NCI-H526 (cell line): ENCODE measurements around the gene NDUFAF2.
A peak's percentile ranks its signal among the peaks of the same experiment; 100 is the strongest.
"Not testable (repeated sequence)": the region's sequence is repeated elsewhere in the genome, so short reads cannot be mapped to it uniquely, and the experiment has no call there.

ENCODE experiments used
- DNase-seq, 2 experiments: peaks; one replicate each; lab custom pipeline; 2025; lab: John Stamatoyannopoulos, UW

Gene NDUFAF2

DNA sequence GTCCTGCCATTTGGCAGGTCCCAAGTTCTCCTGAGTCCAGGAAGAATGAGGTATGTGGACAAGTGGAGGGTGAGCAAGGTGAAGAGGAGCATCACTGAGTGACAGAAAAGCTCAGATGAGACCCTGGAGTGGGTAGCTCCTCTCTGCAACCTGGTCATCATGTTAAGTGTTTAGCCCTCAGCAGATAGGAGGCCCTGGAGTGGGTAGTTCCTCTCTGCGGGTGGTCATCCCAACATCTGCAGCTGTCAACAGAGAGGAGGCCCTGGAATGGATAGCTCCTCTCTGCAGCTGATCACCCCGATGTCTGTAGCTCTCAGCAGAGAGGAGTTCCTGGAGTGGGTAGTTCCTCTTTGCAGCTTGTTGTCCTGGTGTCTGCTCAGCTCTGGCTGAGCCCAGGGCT lies 48.4 kb downstream of the NDUFAF2 start:
- no peak for DNase-seq

DNA sequence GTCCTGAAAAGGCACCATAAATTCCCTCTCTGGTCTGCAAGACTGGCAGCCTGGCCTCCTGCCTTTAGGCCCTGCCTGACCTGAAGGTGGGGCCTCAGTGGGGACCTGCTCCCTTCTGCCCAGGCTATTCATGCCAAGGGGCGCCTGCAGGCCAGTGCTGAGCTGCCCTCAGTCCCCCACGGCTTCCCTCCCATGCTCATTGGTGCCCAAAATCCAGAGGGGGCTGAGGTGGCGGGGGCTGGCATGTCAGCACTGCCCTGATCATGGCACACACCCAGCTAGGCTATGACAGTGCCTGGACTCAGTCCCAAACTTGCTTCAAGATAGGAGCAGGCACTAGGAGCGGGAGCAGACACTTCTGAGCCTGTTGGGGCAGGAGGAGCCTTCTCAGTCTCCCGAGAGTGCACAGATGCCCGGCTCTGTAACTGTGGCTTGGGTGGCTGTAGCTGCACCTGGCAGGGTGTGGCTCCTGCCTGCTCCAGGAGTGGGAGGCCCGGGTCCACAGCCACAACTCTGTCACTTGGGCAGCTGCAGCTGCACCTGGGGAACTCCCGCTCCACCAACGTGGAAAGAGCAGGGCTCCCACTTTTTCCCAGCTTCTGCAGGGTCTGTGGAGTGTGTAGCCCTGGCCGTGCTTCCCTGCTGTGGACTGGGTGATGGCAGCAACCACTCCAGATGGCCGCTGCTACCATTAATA lies 49.0 kb downstream of the NDUFAF2 start:
- DNase-seq: no peak

DNA sequence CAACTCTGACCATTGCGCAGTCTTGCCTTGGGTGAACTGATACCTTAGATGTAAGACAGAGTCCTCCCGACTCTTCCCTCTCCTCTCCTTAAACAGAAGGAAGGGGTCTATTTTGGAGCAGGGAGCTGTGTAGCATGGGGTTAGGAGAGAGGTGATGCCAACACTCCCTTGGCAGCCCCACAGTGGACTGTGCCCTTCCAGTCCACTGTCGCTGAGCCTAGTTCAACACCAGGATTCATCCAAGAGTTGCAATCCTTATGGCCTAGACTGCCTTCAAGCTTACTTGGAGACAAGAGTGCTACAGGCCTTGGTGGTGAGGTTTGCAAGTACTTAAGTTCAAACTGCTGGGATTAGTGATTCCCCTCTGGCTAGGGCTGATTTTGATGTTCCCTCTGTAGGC lies 51.4 kb downstream of the NDUFAF2 start:
- DNase-seq: no peak

DNA sequence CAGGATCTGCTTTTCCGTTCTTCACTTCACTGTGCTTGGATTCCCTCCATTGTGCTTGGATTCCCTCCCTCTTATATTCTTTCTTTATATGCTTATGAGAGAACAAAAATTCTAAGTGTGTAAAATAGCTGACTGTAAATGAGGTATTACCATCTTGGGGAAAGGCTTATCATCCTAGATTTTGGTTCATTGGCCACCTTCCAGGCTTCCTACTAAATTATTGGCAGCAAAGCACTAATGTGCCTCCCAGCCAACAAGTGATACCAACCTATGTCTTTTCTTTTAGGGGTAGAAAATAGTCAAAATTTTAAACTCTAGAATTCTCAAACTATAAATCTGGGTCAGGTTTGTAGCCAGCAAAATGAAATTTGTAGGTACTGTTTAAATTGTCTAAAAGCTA lies 52.7 kb downstream of the NDUFAF2 start:
- no peak for DNase-seq

DNA sequence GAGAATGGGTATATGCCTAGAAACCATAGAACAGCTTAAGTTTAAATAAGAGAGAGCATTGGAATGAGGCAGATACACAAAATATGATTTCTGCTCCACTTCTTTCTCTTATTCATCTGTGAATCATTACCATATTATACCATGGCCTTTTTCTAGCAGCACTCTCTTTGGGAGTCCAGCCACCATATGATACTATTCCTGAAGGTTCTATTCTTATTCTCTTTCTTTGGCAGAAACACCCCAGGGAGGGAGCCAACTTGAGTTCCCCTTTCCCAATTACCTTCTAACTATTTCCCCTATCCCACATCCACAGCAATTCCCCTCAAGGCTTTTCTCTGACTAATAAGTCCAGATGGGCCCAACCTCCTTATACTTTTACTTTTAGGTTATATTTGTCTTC lies 55.9 kb downstream of the NDUFAF2 start:
- DNase-seq: no peak

DNA sequence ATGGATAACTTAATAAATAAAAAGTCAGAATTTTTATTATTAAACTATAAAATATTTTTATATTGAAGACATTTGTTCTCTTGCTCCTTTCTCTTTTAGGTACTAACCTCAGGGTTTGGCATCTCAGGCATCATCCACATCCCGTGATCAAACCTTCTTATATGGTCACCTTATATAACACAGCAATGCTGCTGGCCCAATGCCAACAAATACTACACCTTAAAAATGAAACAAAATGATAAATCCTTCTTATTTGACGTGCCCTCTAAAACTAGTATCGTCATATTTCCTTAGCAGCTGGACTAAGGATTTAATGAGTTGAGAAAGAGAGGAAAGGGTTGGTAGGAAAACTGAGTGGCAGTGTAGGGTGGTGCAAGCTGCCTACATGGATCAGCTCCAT lies 56.6 kb downstream of the NDUFAF2 start:
- no peak for DNase-seq

DNA sequence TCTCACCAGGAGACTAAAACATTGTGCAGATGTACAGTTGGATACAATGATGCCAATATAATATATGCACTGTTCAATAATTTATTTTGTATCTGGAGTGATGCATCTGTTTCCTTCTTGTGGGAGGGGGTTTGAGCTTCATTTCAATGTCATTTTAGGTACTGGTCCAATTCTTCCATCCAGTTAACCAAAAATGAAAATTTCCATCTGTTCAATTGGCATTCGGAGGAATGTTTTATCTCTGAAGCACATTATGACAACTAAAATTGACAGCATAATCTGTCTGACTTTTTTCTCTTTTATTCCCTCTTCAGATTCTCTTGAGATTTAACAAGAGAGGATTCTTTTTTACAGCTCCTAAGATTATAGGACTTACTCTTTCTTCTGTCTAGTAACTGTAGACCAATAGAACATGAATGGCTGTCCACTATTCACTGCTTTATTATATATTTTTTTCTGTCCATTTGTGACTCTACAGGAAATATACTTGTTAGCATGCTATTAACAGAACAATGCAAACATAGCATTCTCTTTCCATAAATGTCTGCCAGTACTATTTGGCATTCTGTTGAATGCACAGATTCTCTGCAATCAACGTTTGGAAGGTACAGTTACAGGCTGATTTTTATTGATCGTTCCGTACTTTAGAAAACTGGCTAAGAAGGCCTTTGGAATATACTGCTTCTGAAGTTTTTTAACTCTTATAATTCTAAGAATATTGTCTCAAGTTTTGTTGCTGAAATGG lies 57.8 kb downstream of the NDUFAF2 start:
- DNase-seq: no peak

DNA sequence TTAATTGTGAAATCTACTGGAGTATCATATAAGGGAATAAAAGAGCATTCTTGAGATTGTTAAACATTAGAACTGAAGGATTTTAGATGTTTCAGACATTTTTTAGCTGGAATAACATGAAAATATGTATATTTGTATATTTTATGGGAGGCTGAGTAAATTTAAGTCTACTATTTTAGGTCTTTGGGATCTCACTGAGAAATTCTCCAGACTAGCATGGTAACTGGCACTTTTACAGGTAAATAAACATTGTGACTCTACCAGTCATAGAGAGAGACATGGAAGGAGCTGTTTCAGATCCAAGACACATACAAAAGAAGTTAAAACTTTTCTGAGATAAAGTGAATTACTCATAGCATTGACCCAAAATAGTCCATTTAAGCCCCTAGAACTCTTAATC lies 59.4 kb downstream of the NDUFAF2 start:
- no peak for DNase-seq

DNA sequence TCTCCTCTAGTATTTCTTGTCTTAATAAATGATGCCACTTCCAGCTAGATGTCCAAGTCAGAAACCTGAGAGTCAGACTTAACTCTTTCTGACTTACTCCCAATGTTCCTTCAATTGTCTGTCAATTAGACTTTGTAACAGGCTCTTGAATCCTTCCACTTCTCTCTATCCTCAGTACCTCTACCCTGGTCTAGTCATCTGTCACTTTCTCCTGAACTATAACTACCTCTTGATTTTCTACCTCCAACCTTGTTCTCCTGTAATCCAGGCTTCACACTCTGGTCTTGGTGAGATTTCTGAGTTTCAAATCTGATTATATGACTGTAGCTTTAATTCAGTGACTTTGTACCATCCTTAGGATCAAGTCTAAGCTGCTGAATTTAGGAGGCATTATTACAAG lies 64.9 kb downstream of the NDUFAF2 start:
- no peak for DNase-seq

DNA sequence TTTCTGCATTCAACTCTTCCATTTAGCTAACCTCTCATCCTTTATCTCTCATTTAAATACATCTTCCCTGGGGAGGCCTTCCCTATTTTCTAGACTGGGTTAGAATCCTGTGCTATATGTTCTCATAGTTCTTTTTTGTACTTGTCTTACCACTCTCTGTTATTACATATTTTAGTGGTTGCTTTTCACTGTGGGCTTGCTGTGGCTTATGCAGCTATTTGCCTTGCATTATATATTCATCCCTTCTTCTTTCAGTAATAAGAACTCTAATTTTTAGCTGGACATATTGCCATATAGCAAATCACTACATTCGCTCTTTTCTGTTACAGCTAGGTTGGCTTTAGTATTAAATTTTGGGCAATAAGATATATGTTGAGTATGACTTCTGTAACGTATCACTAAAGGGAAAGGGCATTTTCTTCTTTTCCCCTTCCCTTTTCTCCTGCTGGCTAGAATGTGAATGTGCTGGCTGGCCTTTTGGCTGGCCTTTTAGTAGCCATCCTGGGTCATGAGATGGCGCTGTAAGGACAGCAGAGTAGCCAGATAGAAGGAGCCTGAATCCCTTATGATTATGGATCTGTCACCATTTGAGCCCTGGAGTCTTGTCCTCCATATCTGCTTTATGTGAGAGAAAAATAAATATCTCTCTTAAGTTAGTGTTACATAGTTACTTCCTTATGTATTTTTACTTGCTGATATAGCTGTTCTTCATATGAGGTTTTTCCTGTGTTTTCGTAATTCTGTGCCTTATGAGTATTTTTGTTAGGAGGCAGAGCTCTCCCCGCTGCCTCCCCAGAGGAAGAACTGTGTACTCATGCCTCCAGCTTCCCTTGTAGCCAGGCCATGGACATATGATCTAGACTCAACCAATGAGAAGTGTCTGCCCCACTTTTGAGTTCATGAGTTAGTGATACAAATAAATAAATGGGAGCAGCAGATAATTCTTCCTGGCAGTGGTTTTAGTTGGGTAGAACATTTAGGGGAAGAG lies 65.8 kb downstream of the NDUFAF2 start:
- no peak for DNase-seq

DNA sequence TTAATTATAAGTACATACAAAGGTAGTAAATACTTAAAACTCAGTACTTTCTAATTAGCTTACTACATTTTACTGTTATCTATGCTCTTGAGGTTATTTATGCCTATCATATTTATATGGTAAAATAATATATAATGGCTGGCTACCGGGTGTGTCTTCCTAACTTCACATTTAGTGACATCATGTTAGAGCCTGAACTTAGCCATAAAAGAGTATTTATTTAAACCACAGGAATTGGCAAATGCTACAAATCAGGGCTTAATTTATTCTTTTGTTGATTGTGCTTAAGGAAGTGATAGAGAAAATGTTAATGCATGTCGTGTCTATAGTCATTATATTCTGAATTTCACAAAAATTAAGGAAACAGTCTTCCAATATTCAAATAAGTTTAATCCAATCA lies 73.1 kb downstream of the NDUFAF2 start:
- no peak for DNase-seq

DNA sequence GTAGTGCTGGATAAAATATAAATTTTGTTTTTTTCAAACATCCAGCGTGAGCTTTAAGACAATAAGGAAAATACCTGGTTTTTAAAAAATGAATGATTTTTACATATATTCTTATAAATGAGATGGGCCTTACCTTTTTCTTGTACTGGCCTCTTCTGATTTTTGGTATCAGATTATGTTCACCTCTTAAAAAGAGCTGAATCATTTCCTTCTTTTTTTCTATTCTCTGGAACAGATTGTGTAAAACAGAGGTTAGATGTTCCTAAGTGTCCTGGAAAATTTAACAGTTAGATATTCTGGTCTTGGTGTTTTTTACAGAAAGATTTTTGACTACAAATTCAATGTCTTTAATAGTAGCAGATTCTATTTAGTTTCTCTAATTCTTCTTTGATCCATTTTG lies 74.6 kb downstream of the NDUFAF2 start:
- DNase-seq: no peak

DNA sequence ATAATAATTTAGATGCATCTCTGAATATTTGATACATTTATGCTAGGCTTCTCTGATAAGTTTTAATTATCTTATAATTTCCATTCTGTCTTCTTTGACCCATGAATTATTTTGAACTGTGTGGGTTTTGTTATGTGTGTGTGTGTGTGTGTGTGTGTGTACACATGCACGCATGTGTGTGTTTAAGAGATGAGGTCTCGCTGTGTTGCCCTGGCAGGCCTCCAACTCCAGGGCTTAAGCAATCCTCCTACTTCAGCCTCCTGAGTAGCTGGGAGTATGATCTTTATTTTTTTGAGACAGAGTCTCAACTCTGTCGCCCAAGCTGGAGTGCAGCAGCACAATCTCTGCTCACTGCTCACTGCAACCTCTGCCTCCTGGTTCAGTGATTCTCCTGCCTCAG lies 75.4 kb downstream of the NDUFAF2 start:
- DNase-seq: no peak

DNA sequence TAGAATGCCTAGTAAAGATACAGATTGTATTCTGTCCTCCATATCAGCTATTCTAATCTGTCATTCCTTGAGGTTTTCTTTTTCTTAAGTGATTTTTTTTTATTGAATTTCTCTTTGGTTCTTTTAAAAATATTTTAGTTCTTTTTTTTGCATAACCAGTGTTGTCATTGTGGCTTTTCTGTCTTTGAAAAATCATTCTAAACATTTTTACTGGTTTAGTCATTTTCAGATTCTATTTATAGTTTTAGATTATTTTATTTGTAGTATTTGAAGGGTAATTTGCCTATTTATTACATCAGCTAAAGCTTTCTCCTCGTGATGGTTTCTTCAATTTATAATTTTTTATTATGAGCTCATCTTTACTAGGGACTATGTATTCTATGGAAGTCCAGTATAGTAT lies 78.1 kb downstream of the NDUFAF2 start:
- DNase-seq: no peak

DNA sequence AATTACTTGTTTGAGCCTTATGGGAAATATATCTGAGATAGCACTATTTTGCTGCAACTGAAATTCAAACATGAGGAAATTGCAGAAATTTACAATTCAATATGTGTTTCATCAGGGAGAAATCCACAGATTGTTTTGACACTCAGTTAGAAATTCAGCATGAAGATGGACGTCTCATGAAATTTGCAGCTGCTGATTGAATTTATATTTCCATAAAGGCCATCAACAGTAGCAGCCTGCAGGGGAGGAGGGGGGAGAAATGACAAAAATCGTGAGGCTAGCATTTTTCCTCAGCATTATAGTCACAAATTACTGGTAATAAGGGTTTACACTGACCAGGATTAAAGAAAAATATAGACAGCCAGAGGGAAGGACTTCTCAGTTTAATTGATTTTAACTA lies 81.0 kb downstream of the NDUFAF2 start:
- peak in 1 of 2 experiments; percentile 12 for DNase-seq

DNA sequence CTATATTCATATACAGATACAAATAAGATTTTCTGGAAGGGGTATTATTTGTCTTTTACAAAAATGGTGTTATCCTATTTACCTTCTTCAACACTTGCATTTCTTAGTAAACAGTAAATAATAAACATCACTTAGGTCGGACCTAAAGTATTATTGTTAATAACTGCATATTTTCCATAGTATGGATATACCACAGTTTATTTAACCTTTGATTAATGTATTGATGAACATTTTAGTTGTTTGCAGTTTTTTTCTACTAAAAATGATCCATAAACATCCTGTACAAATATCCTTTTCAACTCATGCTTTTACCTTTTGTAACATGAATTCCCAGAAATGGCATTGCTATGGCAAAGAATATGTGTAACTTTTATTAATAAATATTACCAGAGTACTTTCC lies 83.4 kb downstream of the NDUFAF2 start:
- no peak for DNase-seq

DNA sequence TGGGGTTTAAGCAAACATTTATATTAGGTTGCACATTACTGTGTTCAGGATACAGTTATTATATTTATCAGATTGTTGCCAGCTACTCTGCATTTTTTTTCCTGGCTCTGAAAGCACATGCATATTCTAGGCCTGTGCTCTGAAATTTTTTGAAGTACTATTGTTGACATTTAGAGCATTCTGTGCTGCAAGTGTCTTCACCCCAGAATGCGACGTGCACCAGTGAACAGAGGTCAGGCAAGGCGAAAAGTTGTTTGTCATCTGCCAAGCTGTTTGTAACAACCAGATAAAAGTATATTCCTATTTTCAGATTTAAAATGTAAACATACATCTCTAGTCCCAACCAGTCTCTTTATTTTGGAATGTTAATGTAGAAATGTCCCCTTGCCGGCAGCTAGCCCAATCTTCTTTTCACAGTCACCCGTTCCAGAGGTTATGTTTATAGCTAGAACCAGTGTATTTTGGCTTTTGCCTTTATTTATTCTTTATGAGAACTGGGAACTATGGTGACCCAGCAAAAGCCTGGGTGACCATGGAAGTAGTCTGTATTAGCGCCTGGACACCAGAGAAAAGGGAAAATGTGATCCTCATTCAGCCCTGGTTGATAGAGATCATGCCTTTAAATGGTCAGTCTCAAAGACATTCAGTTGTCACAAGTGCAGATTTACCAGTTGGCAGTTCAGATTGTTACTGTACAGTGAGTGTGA lies 84.6 kb downstream of the NDUFAF2 start:
- no peak for DNase-seq

DNA sequence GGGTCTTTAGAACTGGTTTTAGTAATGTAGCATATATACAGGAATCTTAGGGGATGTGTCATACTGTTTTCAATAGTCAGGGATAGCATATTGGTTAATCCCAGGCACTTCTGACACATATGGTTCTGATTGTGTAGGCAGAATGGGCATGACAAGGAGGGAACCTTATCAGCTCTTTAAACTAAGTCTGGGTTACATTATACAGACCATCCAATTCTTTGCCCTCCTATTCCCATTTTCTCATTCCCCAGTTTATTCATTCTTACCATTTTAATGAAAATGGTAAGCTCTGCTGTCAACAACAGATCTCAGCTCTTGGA lies 85.1 kb downstream of the NDUFAF2 start:
- DNase-seq: no peak

DNA sequence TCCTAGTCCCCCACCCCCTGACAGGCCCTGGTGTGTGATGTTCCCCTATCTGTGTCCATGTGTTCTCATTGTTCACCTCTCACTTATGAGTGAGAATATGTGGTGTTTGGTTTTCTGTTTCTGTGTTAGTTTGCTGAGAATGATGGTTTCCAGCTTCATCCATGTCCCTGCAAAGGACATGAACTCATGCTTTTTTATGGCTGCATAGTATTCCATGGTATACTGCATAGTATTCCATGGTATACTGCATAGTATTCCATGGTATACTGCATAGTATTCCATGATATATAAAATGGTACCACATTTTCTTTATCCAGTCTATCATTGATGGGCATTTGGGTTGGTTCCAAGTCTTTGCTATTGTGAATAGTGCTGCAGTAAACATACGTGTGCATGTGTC lies 86.3 kb downstream of the NDUFAF2 start:
- DNase-seq: not testable (repeated sequence)

DNA sequence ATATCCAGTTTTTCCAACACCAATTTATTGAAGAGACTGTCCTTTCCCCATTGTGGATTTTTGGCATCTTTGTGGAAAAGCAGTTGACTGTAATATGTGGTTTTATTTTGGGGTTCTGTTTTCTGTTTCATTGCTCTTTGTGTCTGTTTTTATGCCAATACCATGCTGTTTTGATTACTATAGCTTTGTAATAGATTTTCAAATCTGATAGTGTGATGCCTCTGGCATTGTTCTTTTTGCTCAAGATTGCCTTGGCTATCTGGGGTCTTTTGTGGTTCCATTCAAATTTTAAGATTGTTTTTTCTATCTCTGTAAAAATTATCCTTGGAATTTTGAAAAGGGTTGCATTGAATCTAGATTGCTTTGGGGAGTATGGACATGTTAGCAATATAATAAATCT lies 99.5 kb downstream of the NDUFAF2 start:
- no peak for DNase-seq

DNA sequence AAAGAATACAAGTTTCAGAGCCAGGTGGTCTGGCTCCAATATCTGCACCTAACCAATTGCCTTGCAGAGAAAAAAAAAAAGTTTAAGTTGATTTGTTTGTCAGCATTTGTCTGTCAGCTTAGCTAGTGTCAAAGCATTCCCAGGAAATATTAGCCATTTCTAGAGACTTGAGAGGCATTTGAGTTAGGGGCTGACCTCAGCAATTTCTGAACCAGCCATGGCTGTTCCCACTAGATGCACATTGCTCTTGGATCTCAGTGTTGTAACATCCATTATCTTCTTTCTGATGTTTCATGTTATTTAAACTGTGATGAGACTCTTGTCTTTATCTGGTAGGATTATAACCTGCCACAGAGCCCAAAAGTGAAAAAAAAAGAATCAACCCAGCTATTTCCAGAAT lies 102.3 kb downstream of the NDUFAF2 start:
- DNase-seq: no peak

DNA sequence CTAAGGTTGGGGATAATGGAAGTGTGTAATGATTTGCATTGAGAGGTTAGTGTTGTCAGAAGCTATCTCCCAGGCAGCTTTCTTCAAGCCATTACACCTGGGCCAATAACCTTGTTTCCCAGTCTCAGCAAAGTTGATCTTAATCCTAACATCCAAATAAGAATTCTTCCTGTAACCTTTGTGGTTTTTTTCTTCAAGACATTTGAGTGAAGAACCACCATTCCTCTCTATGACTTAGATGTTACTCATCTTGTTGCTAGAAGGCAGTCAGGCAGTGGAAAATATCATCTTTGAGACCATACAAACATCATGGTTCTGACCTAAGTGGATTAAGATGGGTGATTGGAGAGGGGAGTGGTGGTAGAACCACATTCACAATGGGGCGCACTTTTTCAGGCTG lies 103.5 kb downstream of the NDUFAF2 start:
- no peak for DNase-seq
